Activated T-cell treated with anti-CD3 and anti-CD28 coated beads for 48 hours (primary cell): ENCODE measurements around the gene EMILIN2.

Source experiments
- DNase-seq: peaks from one replicate; pipeline ENCODE4 v3.0.0-alpha.2; 2020; ENCODE audit warnings: low read depth

EMILIN2 gene

GRCh38 chr18:2916184-2916583 is 69.4 kb downstream of the EMILIN2 start:
- DNase-seq: no peak

GRCh38 chr18:2917259-2918047 is 70.6 kb downstream of the EMILIN2 start:
- DNase-seq: no peak

GRCh38 chr18:2918761-2919550 is 72.2 kb downstream of the EMILIN2 start:
- no peak for DNase-seq

GRCh38 chr18:2919600-2919999 is 72.8 kb downstream of the EMILIN2 start:
- no peak for DNase-seq

GRCh38 chr18:2920027-2920426 is 73.2 kb downstream of the EMILIN2 start:
- no peak for DNase-seq

- no peak for DNase-seq
These were observed 73.9 kb downstream of the EMILIN2 start for GRCh38 chr18:2920546-2921343.

- DNase-seq: no peak
These were observed 75.0 kb downstream of the EMILIN2 start for GRCh38 chr18:2921778-2922177.

- DNase-seq: no peak
These were observed 76.7 kb downstream of the EMILIN2 start for GRCh38 chr18:2923464-2923863.

GRCh38 chr18:2924920-2925319 is 78.1 kb downstream of the EMILIN2 start:
- DNase-seq: no peak

GRCh38 chr18:2926528-2926927 is 79.7 kb downstream of the EMILIN2 start:
- DNase-seq: no peak

- no peak for DNase-seq
These were observed 80.9 kb downstream of the EMILIN2 start for GRCh38 chr18:2927745-2928144.

GRCh38 chr18:2932247-2933181 is 85.7 kb downstream of the EMILIN2 start:
- no peak for DNase-seq

GRCh38 chr18:2933995-2934394 is 87.2 kb downstream of the EMILIN2 start:
- no peak for DNase-seq

- DNase-seq: no peak
These were observed 88.8 kb downstream of the EMILIN2 start for GRCh38 chr18:2935438-2936192.

- DNase-seq: no peak
These were observed 92.5 kb downstream of the EMILIN2 start for GRCh38 chr18:2939317-2939716.

GRCh38 chr18:2948038-2948437 is 101.2 kb downstream of the EMILIN2 start:
- no peak for DNase-seq

GRCh38 chr18:2952605-2953004 is 105.8 kb downstream of the EMILIN2 start:
- no peak for DNase-seq

- DNase-seq: no peak
These were observed 107.3 kb downstream of the EMILIN2 start for GRCh38 chr18:2953935-2954653.

GRCh38 chr18:2954869-2955645 is 108.3 kb downstream of the EMILIN2 start:
- no peak for DNase-seq
